ENCODE results near the gene CNOT2.
"Not testable (repeated sequence)": the region's sequence is repeated elsewhere in the genome, so short reads cannot be mapped to it uniquely, and the experiment has no call there.

Gene CNOT2

GRCh38 chr12:70359458-70360197, 116.4 kb downstream of the CNOT2 start:
- FAIRE-seq (no peak), DNase-seq (ENCODE audit: insufficient read length, low spot score) (no peak)

- DNase-seq (ENCODE audit: insufficient read length, low spot score) (no peak), FAIRE-seq (no peak)
Measured at GRCh38 chr12:70360218-70360617, 117.0 kb downstream of the CNOT2 start.

- no peak for DNase-seq (ENCODE audit: insufficient read length, low spot score)
- no peak for FAIRE-seq
Measured at GRCh38 chr12:70364695-70365397, 121.6 kb downstream of the CNOT2 start.

- FAIRE-seq (peak; percentile 73), DNase-seq (ENCODE audit: insufficient read length, low spot score) (no peak)
Measured at GRCh38 chr12:70365398-70365647, 122.1 kb downstream of the CNOT2 start.

- FAIRE-seq: peak; percentile 44
- DNase-seq (ENCODE audit: insufficient read length, low spot score): peak; percentile 77
Measured at GRCh38 chr12:70365648-70366518, 122.7 kb downstream of the CNOT2 start, which contains the start of gene KCNMB4. Gene KCNMB4 (plus strand): TSS chr12:70366290. CDS start chr12:70366735, 445 bp downstream.

GRCh38 chr12:70366581-70367257, 123.5 kb downstream of the CNOT2 start:
- FAIRE-seq: peak; percentile 63
- peak; percentile 27 for DNase-seq (ENCODE audit: insufficient read length, low spot score)

GRCh38 chr12:70367258-70368141, 124.3 kb downstream of the CNOT2 start:
- no peak for DNase-seq (ENCODE audit: insufficient read length, low spot score)
- no peak for FAIRE-seq

- DNase-seq (ENCODE audit: insufficient read length, low spot score) (no peak), FAIRE-seq (no peak)
Measured at GRCh38 chr12:70372881-70373280, 129.6 kb downstream of the CNOT2 start.

GRCh38 chr12:70379846-70380245, 136.6 kb downstream of the CNOT2 start:
- DNase-seq (ENCODE audit: insufficient read length, low spot score): no peak
- no peak for FAIRE-seq

- FAIRE-seq (no peak), DNase-seq (ENCODE audit: insufficient read length, low spot score) (no peak)
Measured at GRCh38 chr12:70383484-70383883, 140.3 kb downstream of the CNOT2 start.

- DNase-seq (ENCODE audit: insufficient read length, low spot score) (no peak), FAIRE-seq (no peak)
Measured at GRCh38 chr12:70383886-70384285, 140.7 kb downstream of the CNOT2 start.

GRCh38 chr12:70386771-70387170, 143.5 kb downstream of the CNOT2 start:
- DNase-seq (ENCODE audit: insufficient read length, low spot score) (no peak), FAIRE-seq (no peak)

- FAIRE-seq (no peak), DNase-seq (ENCODE audit: insufficient read length, low spot score) (no peak)
Measured at GRCh38 chr12:70389678-70390077, 146.4 kb downstream of the CNOT2 start.

GRCh38 chr12:70392631-70393030, 149.4 kb downstream of the CNOT2 start:
- not testable (repeated sequence) for FAIRE-seq; DNase-seq (ENCODE audit: insufficient read length, low spot score)

- FAIRE-seq: no peak
- DNase-seq (ENCODE audit: insufficient read length, low spot score): no peak
Measured at GRCh38 chr12:70393787-70394499, 150.7 kb downstream of the CNOT2 start.

- FAIRE-seq (no peak), DNase-seq (ENCODE audit: insufficient read length, low spot score) (no peak)
Measured at GRCh38 chr12:70398002-70398401, 154.8 kb downstream of the CNOT2 start.

GRCh38 chr12:70398862-70399261, 155.6 kb downstream of the CNOT2 start:
- FAIRE-seq: no peak
- DNase-seq (ENCODE audit: insufficient read length, low spot score): no peak

GRCh38 chr12:70399311-70399710, 156.1 kb downstream of the CNOT2 start:
- DNase-seq (ENCODE audit: insufficient read length, low spot score): no peak
- no peak for FAIRE-seq

GRCh38 chr12:70400124-70400523, 156.9 kb downstream of the CNOT2 start:
- FAIRE-seq (no peak), DNase-seq (ENCODE audit: insufficient read length, low spot score) (no peak)

Data from HTR-8/SVneo (cell line).